Tibial nerve (tissue), 4 donors: ENCODE measurements around the gene ARHGEF4. TPM values are rescaled to one million over a fixed set of nuclear protein-coding genes. Genes with fewer than 3 reads are reported as not detected.
"Not testable (repeated sequence)": the region's sequence is repeated elsewhere in the genome, so short reads cannot be mapped to it uniquely, and the experiment has no call there.

Experiments
- DNase-seq, 2 donors: peaks; one replicate each; pipeline ENCODE4 v3.0.0-alpha.2; 2019; ENCODE audit warnings: low spot score in 2 of 2
- H3K27ac ChIP-seq, 4 donors: fragments of 200-600 bp; sonication (generic) in 3 of 4; one replicate each; pipeline ENCODE4 v1.5.1; 2017 to 2019; ENCODE audit warnings: mild to moderate bottlenecking in 1 of 4
- H3K27me3 ChIP-seq, 2 donors: fragments of 200-600 bp; sonication (generic) in 1 of 2; one replicate each; pipeline versions ENCODE4 v1.5.1 to v1.6.0; 2017 to 2019
- H3K36me3 ChIP-seq, 3 donors: fragments of 200-600 bp; sonication (generic); one replicate each; pipeline ENCODE4 v1.5.1; 2018 to 2019
- H3K4me1 ChIP-seq, 4 donors: fragments of 200-600 bp; sonication (generic) in 3 of 4; one replicate each; pipeline ENCODE4 v1.5.1; 2017 to 2019
- H3K4me3 ChIP-seq, 4 donors: fragments of 200-600 bp; sonication (generic) in 3 of 4; one replicate each; pipeline ENCODE4 v1.5.1; 2017 to 2019; ENCODE audit warnings: mild to moderate bottlenecking in 1 of 4, moderate library complexity in 1 of 4
- H3K9me3 ChIP-seq, 4 donors: fragments of 200-600 bp; sonication (generic) in 3 of 4; one replicate each; pipeline ENCODE4 v1.5.1; 2017 to 2019
- CTCF ChIP-seq, 5 experiments: fragments of 200-600 bp in 3 of 5; fragments of 450-650 bp in 2 of 5; sonication (generic) in 3 of 5; IDR thresholded peaks; one replicate each; pipeline ENCODE4 v1.5.1; 2016 to 2019; ENCODE audit warnings: antibody characterized with exemption in 5 of 5, mild to moderate bottlenecking in 3 of 5, moderate library complexity in 2 of 5
- EP300 ChIP-seq, 2 donors: sonication (generic); formaldehyde crosslinking; IDR thresholded peaks; one replicate each; pipeline ENCODE4 v1.6.1; 2017; ENCODE audit warnings: antibody characterized with exemption in 2 of 2, mild to moderate bottlenecking in 1 of 2
- POLR2A ChIP-seq, 2 donors: fragments of 450-650 bp; IDR thresholded peaks; one replicate each; pipeline ENCODE4 v1.6.1; 2017; ENCODE audit warnings: antibody characterized with exemption in 2 of 2, mild to moderate bottlenecking in 2 of 2, moderate library complexity in 2 of 2
- WGBS, 2 donors: methylation state at CpG; one replicate each; pipeline ENCODE4 v1.1.5; 2018; 5-methylcytosine and 5-hydroxymethylcytosine counted together
- total RNA-seq, 4 donors: library from RNA; depleted of rRNA; stranded (reverse); fragments of >200 nt; gene quantifications; one replicate each; pipeline ENCODE4 v1.1.0, GENCODE V29; 2016

Gene ARHGEF4
- total RNA-seq, 4 donors from 2014 or later: 16.3 to 50.7 (median 23.3) TPM

GRCh38 chr2:130985831-130986649 is 149.3 kb downstream of the ARHGEF4 start:
- no peaks in the 10 kb centered on the region for H3K36me3 ChIP-seq
- H3K4me3 ChIP-seq: no peak overlapping the region
- TF ChIP-seq POLR2A (IDR thresholded peaks at IDR 0.05) (no peak), EP300 (IDR thresholded peaks at IDR 0.05) (no peak), CTCF (IDR thresholded peaks at IDR 0.05) (no peak)
- no peak for DNase-seq
- no peak overlapping the region for H3K27ac ChIP-seq
- no peaks in the 10 kb centered on the region for H3K4me1 ChIP-seq
- 89 to 92% methylated on average over 15 of the region's 15 CpGs for WGBS, 2 donors
- no peaks in the 10 kb centered on the region for H3K27me3 ChIP-seq
- H3K9me3 ChIP-seq: no peaks in the 10 kb centered on the region

GRCh38 chr2:130986890-130987493 is 150.3 kb downstream of the ARHGEF4 start:
- DNase-seq: no peak
- Histone ChIP-seq H3K27me3 (no peaks in the 10 kb centered on the region), H3K27ac (no peak overlapping the region), H3K36me3 (no peaks in the 10 kb centered on the region), H3K9me3 (no peaks in the 10 kb centered on the region), H3K4me3 (no peak overlapping the region), H3K4me1 (no peaks in the 10 kb centered on the region)
- TF ChIP-seq POLR2A (IDR thresholded peaks at IDR 0.05): no peak
- 81% methylated on average over 11 of the region's 11 CpGs for WGBS, 2 donors

- H3K4me3 ChIP-seq: no peak overlapping the region
- no peaks in the 10 kb centered on the region for H3K27me3 ChIP-seq
- WGBS, 2 donors: 74 to 76% methylated on average over 15 of the region's 15 CpGs
- H3K27ac ChIP-seq: no peak overlapping the region
- H3K4me1 ChIP-seq: no peaks in the 10 kb centered on the region
- DNase-seq: no peak
- no peaks in the 10 kb centered on the region for H3K36me3 ChIP-seq
- TF ChIP-seq POLR2A (IDR thresholded peaks at IDR 0.05) (no peak), EP300 (IDR thresholded peaks at IDR 0.05) (no peak), CTCF (IDR thresholded peaks at IDR 0.05) (no peak)
- H3K9me3 ChIP-seq: no peaks in the 10 kb centered on the region
These were observed 151.1 kb downstream of the ARHGEF4 start for GRCh38 chr2:130987519-130988425.

GRCh38 chr2:130991446-130991845 is 154.7 kb downstream of the ARHGEF4 start:
- H3K4me3 ChIP-seq, H3K9me3 ChIP-seq, H3K4me1 ChIP-seq, H3K36me3 ChIP-seq, H3K27ac ChIP-seq, H3K27me3 ChIP-seq, DNase-seq: not testable (repeated sequence)
- 90 to 93% methylated on average over 25 to 27 of the region's 32 CpGs for WGBS, 2 donors

- H3K36me3 ChIP-seq, H3K9me3 ChIP-seq, H3K27me3 ChIP-seq, H3K27ac ChIP-seq, DNase-seq, H3K4me3 ChIP-seq, H3K4me1 ChIP-seq: not testable (repeated sequence)
- 89 to 92% methylated on average over 10 of the region's 10 CpGs for WGBS, 2 donors
These were observed 155.3 kb downstream of the ARHGEF4 start for GRCh38 chr2:130992003-130992402.

- DNase-seq: no peak
- H3K36me3 ChIP-seq: no peaks in the 10 kb centered on the region
- no peak overlapping the region for H3K27ac ChIP-seq
- H3K9me3 ChIP-seq: no peaks in the 10 kb centered on the region
- no peaks in the 10 kb centered on the region for H3K4me1 ChIP-seq
- WGBS, 2 donors: 73% methylated on average over 3 of the region's 3 CpGs
- no peak for TF ChIP-seq EP300 (IDR thresholded peaks at IDR 0.05)
- no peak for TF ChIP-seq POLR2A (IDR thresholded peaks at IDR 0.05)
- TF ChIP-seq CTCF (IDR thresholded peaks at IDR 0.05): no peak
- H3K4me3 ChIP-seq: no peak overlapping the region
- no peaks in the 10 kb centered on the region for H3K27me3 ChIP-seq
These were observed 160.0 kb downstream of the ARHGEF4 start for GRCh38 chr2:130996691-130997090.
